SU-DHL-6 (cell line): ENCODE results near the gene ZFHX3.

ENCODE experiments used
- H2AFZ ChIP-seq: fragments of 200-600 bp; sonication (generic); 2 replicates; pipeline ENCODE4 v1.6.1; 2014; ENCODE audit warnings: low read depth, mild to moderate bottlenecking, moderate library complexity, mixed read lengths, antibody characterized with exemption, low read length; ENCODE audit not compliant: severe bottlenecking
- H3F3A ChIP-seq: fragments of 200-600 bp; shearing (Covaris generic); 2 replicates; pipeline ENCODE4 v1.6.0; 2016; ENCODE audit warnings: antibody characterized with exemption, mild to moderate bottlenecking; ENCODE audit not compliant: insufficient read depth
- H3K27ac ChIP-seq: fragments of 200-600 bp; sonication (generic); 2 replicates; pipeline ENCODE4 v1.5.1; 2016; ENCODE audit warnings: low read depth, mild to moderate bottlenecking, low read length, moderate library complexity, mixed read lengths
- H3K27me3 ChIP-seq: fragments of 200-600 bp; sonication (generic), shearing (Covaris generic); 2 replicates; pipeline ENCODE4 v1.6.0; 2014; ENCODE audit warnings: mild to moderate bottlenecking, low read length
- H3K36me3 ChIP-seq: fragments of 200-600 bp; sonication (generic); 2 replicates; pipeline ENCODE4 v1.6.1; 2014; ENCODE audit warnings: mild to moderate bottlenecking, low read length, mixed read lengths
- H3K4me2 ChIP-seq: fragments of 300-600, 200-600 bp; shearing (Covaris generic), sonication (generic); 2 replicates; pipeline ENCODE4 v1.6.0; 2014; ENCODE audit warnings: low read length, low read depth, mild to moderate bottlenecking; ENCODE audit not compliant: poor library complexity, severe bottlenecking
- H3K4me3 ChIP-seq: fragments of 200-600 bp; sonication (generic); 2 replicates; pipeline ENCODE4 v1.5.1; 2014; ENCODE audit warnings: antibody characterized with exemption, low read length, mild to moderate bottlenecking, mixed read lengths; ENCODE audit not compliant: insufficient read depth, poor library complexity, severe bottlenecking
- H3K79me2 ChIP-seq: fragments of 200-600 bp; sonication (generic); 2 replicates; pipeline ENCODE4 v1.6.1; 2014; ENCODE audit warnings: mild to moderate bottlenecking, low read length, moderate library complexity; ENCODE audit not compliant: insufficient read depth
- H3K9ac ChIP-seq: fragments of 200-600 bp; sonication (generic); 2 replicates; pipeline ENCODE4 v1.7.0; 2014; ENCODE audit warnings: mild to moderate bottlenecking, low read length
- H3K9me2 ChIP-seq: fragments of 200-600 bp; sonication (generic); replicated peaks from 2 replicates; pipeline ENCODE4 v1.6.1; 2014; ENCODE audit warnings: low read length; ENCODE audit not compliant: insufficient read depth
- H3K9me3 ChIP-seq: fragments of 200-600 bp; sonication (generic); 2 replicates; pipeline ENCODE4 v1.6.1; 2014; ENCODE audit warnings: low read length, mixed read lengths; ENCODE audit not compliant: insufficient read depth
- H4K20me1 ChIP-seq: fragments of 200-600 bp; sonication (generic); 2 replicates; pipeline ENCODE4 v1.6.1; 2014; ENCODE audit warnings: low read depth, mild to moderate bottlenecking, antibody characterized with exemption, low read length, moderate library complexity, mixed read lengths
- EZH2phosphoT487 ChIP-seq: fragments of 200-600 bp; sonication (generic), shearing (Covaris generic); conservative IDR thresholded peaks from 2 replicates; pipeline ENCODE4 v1.6.1; 2018; ENCODE audit warnings: mild to moderate bottlenecking, antibody characterized with exemption, low read length, moderate library complexity, mixed read lengths
- TF ChIP-seq, protein P1 (sequence below): fragments of 200-600 bp; sonication (generic); IDR thresholded peaks from one replicate; pipeline ENCODE4 v1.5.1; 2017; ENCODE audit warnings: antibody characterized with exemption, mild to moderate bottlenecking, low read length, moderate library complexity; ENCODE audit not compliant: insufficient read depth, poor library complexity, severe bottlenecking

Gene ZFHX3

DNA sequence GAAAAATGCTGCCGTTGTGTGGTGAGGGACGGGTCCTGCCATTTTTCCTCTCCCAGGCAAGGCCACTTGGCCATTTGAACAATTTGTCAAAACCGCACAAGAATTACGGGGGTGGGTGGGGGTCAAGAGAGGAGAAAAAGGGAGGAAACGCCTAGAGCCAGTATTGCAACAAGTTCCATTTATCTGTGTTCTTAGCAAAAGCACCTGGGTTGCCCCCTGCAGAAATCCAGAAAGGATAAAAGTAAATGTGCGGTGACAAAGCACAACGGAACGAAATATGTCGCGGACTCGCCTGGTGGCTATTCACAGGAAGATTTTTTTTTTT is 209.4 kb downstream of the ZFHX3 start:
- no peaks in the 10 kb centered on the region for H3K9me3 ChIP-seq
- H3K79me2 ChIP-seq = no peaks in the 10 kb centered on the region
- H3F3A ChIP-seq = no peaks in the 10 kb centered on the region
- H3K9ac ChIP-seq = no peak overlapping the region
- H3K4me2 ChIP-seq = no peak overlapping the region
- no peak overlapping the region for H2AFZ ChIP-seq
- no peaks in the 10 kb centered on the region for H4K20me1 ChIP-seq
- H3K9me2 ChIP-seq = no peaks in the 10 kb centered on the region
- H3K27me3 ChIP-seq = no peaks in the 10 kb centered on the region
- H3K27ac ChIP-seq = no peak overlapping the region
- TF ChIP-seq, protein P1, sequence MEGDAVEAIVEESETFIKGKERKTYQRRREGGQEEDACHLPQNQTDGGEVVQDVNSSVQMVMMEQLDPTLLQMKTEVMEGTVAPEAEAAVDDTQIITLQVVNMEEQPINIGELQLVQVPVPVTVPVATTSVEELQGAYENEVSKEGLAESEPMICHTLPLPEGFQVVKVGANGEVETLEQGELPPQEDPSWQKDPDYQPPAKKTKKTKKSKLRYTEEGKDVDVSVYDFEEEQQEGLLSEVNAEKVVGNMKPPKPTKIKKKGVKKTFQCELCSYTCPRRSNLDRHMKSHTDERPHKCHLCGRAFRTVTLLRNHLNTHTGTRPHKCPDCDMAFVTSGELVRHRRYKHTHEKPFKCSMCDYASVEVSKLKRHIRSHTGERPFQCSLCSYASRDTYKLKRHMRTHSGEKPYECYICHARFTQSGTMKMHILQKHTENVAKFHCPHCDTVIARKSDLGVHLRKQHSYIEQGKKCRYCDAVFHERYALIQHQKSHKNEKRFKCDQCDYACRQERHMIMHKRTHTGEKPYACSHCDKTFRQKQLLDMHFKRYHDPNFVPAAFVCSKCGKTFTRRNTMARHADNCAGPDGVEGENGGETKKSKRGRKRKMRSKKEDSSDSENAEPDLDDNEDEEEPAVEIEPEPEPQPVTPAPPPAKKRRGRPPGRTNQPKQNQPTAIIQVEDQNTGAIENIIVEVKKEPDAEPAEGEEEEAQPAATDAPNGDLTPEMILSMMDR = no peak
- no peak for TF ChIP-seq EZH2phosphoT487
- no peaks in the 10 kb centered on the region for H3K36me3 ChIP-seq
- no peak overlapping the region for H3K4me3 ChIP-seq

- Histone ChIP-seq H3K9me2 (no peaks in the 10 kb centered on the region), H3K79me2 (no peaks in the 10 kb centered on the region), H3K4me3 (no peak overlapping the region), H3K36me3 (no peaks in the 10 kb centered on the region), H3K9ac (no peak overlapping the region), H3K27me3 (no peaks in the 10 kb centered on the region), H3K9me3 (no peaks in the 10 kb centered on the region), H3F3A (no peaks in the 10 kb centered on the region), H3K27ac (no peak overlapping the region), H3K4me2 (no peak overlapping the region), H2AFZ (no peak overlapping the region), H4K20me1 (no peaks in the 10 kb centered on the region)
- TF ChIP-seq, protein P1 = no peak
- TF ChIP-seq EZH2phosphoT487 = no peak
Observed at GRCh38 chr16:72837846-72838585, 209.9 kb downstream of the ZFHX3 start.

DNA sequence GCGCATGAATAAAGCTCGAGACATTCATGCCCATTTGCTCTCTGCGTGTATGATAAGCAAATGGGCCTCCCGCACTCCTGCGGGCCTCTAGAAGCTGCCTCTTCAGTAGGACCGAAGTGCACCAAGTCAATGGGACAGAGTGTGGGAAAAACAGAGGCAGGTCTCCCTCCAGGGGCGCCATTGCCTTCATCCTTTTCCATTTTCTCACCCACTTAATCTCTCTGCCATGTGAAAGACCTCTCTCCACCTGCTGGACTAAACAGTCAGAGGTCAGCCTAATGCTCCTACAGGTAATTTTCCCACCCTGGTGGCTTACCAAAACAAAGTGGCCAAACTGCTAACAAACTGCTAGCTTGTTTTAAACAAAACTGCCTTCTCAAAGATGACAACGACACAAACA is 210.9 kb downstream of the ZFHX3 start:
- Histone ChIP-seq H4K20me1 (no peaks in the 10 kb centered on the region), H3K4me3 (no peak overlapping the region), H3K27me3 (no peaks in the 10 kb centered on the region), H3K9ac (no peak overlapping the region), H3K79me2 (no peaks in the 10 kb centered on the region), H3F3A (no peaks in the 10 kb centered on the region), H3K9me2 (no peaks in the 10 kb centered on the region), H3K36me3 (no peaks in the 10 kb centered on the region), H3K4me2 (no peak overlapping the region), H3K27ac (no peak overlapping the region), H3K9me3 (no peaks in the 10 kb centered on the region), H2AFZ (no peak overlapping the region)
- TF ChIP-seq EZH2phosphoT487 = no peak
- TF ChIP-seq, protein P1 = no peak
